ENCODE measurements around the gene TRIM67. TPM values are rescaled to one million over a fixed set of nuclear protein-coding genes. Genes with fewer than 3 reads are reported as not detected.

Gene TRIM67
- total and polyA plus RNA-seq, 9 of the 15 experiments (the other 6 are each of a cell fraction or from before 2014, with no cell fraction given), result 0.04 to 0.60 (median 0.31) TPM

DNA sequence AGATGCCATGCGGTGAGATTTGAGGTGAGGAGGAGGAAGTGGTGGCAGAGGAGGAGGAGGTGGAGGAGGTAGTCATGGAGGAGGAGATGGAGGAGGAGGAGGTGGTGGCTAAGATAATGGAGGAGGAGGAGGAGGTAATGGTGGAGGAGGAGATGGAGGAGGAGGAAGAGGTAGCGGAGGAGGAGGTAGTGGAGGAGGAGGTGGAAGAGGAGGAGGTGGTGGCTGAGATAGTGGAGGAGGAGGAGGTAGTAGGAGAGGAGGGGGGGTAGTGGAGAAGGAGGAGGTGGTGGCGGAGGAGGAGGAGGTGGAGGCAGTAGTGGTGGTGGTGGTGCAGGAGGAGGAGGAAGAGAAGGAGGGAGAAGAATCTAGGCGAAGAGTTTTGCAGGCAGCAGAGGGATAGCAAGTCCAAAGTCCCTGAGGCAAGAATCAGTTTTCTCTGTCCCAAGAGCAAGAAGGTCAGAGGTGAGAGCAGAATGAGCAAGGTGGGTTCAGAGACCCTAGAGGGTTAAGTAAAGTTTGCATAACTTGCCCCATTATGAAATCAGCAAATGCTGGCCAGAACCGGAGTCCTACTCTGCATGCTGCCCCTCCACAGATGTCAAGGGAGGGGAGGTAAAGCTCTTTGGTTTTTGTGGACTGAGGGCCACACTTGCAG is 40.2 kb downstream of the TRIM67 start (continued):
- no peak for TF ChIP-seq MCM7 (IDR thresholded peaks at IDR 0.05)
- TF ChIP-seq ADNP (tag; IDR thresholded peaks at IDR 0.05), result no peak
- peak; percentile 46; the same call in 1 of the 2 replicates for TF ChIP-seq SPI1 (IDR thresholded peaks at IDR 0.05; ENCODE audit: borderline replicate concordance, low read depth, low read length)
- TF ChIP-seq, protein P1, sequence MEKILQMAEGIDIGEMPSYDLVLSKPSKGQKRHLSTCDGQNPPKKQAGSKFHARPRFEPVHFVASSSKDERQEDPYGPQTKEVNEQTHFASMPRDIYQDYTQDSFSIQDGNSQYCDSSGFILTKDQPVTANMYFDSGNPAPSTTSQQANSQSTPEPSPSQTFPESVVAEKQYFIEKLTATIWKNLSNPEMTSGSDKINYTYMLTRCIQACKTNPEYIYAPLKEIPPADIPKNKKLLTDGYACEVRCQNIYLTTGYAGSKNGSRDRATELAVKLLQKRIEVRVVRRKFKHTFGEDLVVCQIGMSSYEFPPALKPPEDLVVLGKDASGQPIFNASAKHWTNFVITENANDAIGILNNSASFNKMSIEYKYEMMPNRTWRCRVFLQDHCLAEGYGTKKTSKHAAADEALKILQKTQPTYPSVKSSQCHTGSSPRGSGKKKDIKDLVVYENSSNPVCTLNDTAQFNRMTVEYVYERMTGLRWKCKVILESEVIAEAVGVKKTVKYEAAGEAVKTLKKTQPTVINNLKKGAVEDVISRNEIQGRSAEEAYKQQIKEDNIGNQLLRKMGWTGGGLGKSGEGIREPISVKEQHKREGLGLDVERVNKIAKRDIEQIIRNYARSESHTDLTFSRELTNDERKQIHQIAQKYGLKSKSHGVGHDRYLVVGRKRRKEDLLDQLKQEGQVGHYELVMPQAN (IDR thresholded peaks at IDR 0.05; ENCODE audit: borderline replicate concordance), result no peak
- TF ChIP-seq RCOR1 (IDR thresholded peaks at IDR 0.05; ENCODE audit: borderline replicate concordance in 1 of 2, low read depth in 2 of 2, low read length in 2 of 2), result peak; percentile 49 to 95; a peak in 3 of 4 replicates
- TF ChIP-seq SIN3B (IDR thresholded peaks at IDR 0.05; ENCODE audit: low read depth), result no peak
- no peak for TF ChIP-seq ZBTB17 (CRISPR knock-in tag; IDR thresholded peaks at IDR 0.05)
- peak; percentile 78; the same call in 1 of the 2 replicates for TF ChIP-seq NBN (IDR thresholded peaks at IDR 0.05; ENCODE audit: low read depth)
- TF ChIP-seq PHF21A (IDR thresholded peaks at IDR 0.05; ENCODE audit: borderline replicate concordance, low read depth), result peak; percentile 48; the same call in 1 of the 2 replicates
- peak; percentile 82; the same call in 1 of the 2 replicates for TF ChIP-seq MCM2 (IDR thresholded peaks at IDR 0.05; ENCODE audit: low read depth)
- 0 out of 2 replicates have a peak, but pooled peaks have one; percentile 50 for TF ChIP-seq CBX1 (IDR thresholded peaks at IDR 0.05; ENCODE audit: low read depth)
- 0 out of 4 replicates have a peak, but pooled peaks of 1 of the 2 experiments have one; percentile 47 for TF ChIP-seq ETV6 (IDR thresholded peaks at IDR 0.05; ENCODE audit: borderline replicate concordance in 1 of 2, low read depth in 2 of 2, low read length in 1 of 2)
- TF ChIP-seq ETV6 (CRISPR knock-in tag; IDR thresholded peaks at IDR 0.05; ENCODE audit: borderline replicate concordance), result no peak

Measured in K562 (cell line).